Adrenal gland (tissue), 12 donors: ENCODE results near the gene HELZ2. TPM values are rescaled to one million over a fixed set of nuclear protein-coding genes. Genes with fewer than 3 reads are reported as not detected.
"Not testable (repeated sequence)": the region's sequence is repeated elsewhere in the genome, so short reads cannot be mapped to it uniquely, and the experiment has no call there.

Experiments
- DNase-seq, 7 donors: peaks; one replicate each; pipeline ENCODE4 v3.0.0-alpha.2; 2019 to 2020
- H3K27ac ChIP-seq, 5 donors: fragments of 200-600 bp; sonication (generic) in 4 of 5; 1 replicate in 3 of 5; 2 replicates in 2 of 5; pipeline versions ENCODE4 v1.5.1 to v1.8.0; 2016 to 2020; ENCODE audit warnings: mild to moderate bottlenecking in 1 of 5
- H3K27me3 ChIP-seq: fragments of 200-600 bp; 2 replicates; pipeline ENCODE4 v1.8.0; 2021
- H3K36me3 ChIP-seq, 2 donors: fragments of 200-600 bp; replicated peaks in 1 of 2; 1 replicate in 1 of 2; 2 replicates in 1 of 2; pipeline versions ENCODE4 v1.5.1 to v1.8.0; 2018 to 2022
- H3K4me1 ChIP-seq, 2 donors: fragments of 200-600 bp; replicated peaks in 1 of 2; 1 replicate in 1 of 2; 2 replicates in 1 of 2; pipeline versions ENCODE4 v1.5.1 to v1.8.0; 2018 to 2021
- H3K4me3 ChIP-seq, 4 donors: fragments of 200-600 bp; sonication (generic) in 3 of 4; one replicate each; pipeline ENCODE4 v1.5.1; 2016 to 2018
- H3K9me3 ChIP-seq, 3 donors: fragments of 200-600 bp; sonication (generic) in 1 of 3; replicated peaks in 1 of 3; 1 replicate in 2 of 3; 2 replicates in 1 of 3; pipeline versions ENCODE4 v1.5.1 to v1.8.0; 2016 to 2021
- POLR2A ChIP-seq, 2 donors: fragments of 450-650 bp; IDR thresholded peaks; one replicate each; pipeline ENCODE4 v1.6.1; 2017; ENCODE audit warnings: antibody characterized with exemption in 2 of 2, mild to moderate bottlenecking in 2 of 2, moderate library complexity in 1 of 2
- WGBS, 4 donors: extraction: QIAGEN DNeasy Blood & Tissue Kit in 2 of 4; methylation state at CpG; one replicate each; pipeline versions ENCODE4 v1.1.5 to v1.1.7; 2013 to 2017; 5-methylcytosine and 5-hydroxymethylcytosine counted together
- intact Hi-C, 2 donors: fragments of 100-400 bp; cut with DNase I; formaldehyde crosslinking; loops; one replicate each; pipeline versions ENCODE4 v1.14.1 to v1.15.0; 2022 to 2023
- polyA plus RNA-seq, 3 donors: library from polyadenylated mRNA; stranded (reverse); fragments of 200-250 nt in 2 of 3; fragments of 350-450 nt in 1 of 3; fragmentation: Illumina TruSeq in 1 of 3; extraction: RNeasy Lipid Tissue Mini Kit (QIAGEN cat#74804) in 1 of 3; gene quantifications; one replicate each; pipeline ENCODE4 v1.2.3, GENCODE V29; 2013 to 2014
- total RNA-seq, 9 donors: library from RNA; depleted of rRNA in 4 of 9; stranded (reverse); fragments of >200 nt in 4 of 9; fragments of 120-200 nt in 1 of 9; fragmentation: NEBNext Ultra II Directional in 1 of 9; extraction: Animal tissue kit (Norgen Biotek cat#: 25700) in 1 of 9; gene quantifications; one replicate each; pipeline versions ENCODE4 v1.1.0 to v1.2.4, GENCODE V29; 2013 to 2023
- TF ChIP-seq, protein P1 (sequence below), 6 experiments: fragments of 450-650 bp in 4 of 6; fragments of 200-600 bp in 2 of 6; sonication (generic) in 1 of 6; IDR thresholded peaks; 1 replicate in 5 of 6; 2 replicates in 1 of 6; pipeline versions ENCODE4 v1.5.1 to v1.8.0; 2016 to 2021; ENCODE audit warnings: antibody characterized with exemption in 6 of 6, mild to moderate bottlenecking in 2 of 6, moderate library complexity in 1 of 6
- donor health status: healthy with polysubstance abuse.
- donor health status: Bipolar disorder and iron deficiency.
- donor health status: DM: yes; HTN: yes; CAD: no.
- donor health status: DM: no; HTN: no; CAD: no.
- donor health status: DM: no; HTN: no; CAD: no.
- donor health status: DM: yes; HTN: yes; CAD: no.

The HELZ2 gene
- total and polyA plus RNA-seq, 12 donors: 3.7 to 54.4 (median 24.3) TPM

DNA sequence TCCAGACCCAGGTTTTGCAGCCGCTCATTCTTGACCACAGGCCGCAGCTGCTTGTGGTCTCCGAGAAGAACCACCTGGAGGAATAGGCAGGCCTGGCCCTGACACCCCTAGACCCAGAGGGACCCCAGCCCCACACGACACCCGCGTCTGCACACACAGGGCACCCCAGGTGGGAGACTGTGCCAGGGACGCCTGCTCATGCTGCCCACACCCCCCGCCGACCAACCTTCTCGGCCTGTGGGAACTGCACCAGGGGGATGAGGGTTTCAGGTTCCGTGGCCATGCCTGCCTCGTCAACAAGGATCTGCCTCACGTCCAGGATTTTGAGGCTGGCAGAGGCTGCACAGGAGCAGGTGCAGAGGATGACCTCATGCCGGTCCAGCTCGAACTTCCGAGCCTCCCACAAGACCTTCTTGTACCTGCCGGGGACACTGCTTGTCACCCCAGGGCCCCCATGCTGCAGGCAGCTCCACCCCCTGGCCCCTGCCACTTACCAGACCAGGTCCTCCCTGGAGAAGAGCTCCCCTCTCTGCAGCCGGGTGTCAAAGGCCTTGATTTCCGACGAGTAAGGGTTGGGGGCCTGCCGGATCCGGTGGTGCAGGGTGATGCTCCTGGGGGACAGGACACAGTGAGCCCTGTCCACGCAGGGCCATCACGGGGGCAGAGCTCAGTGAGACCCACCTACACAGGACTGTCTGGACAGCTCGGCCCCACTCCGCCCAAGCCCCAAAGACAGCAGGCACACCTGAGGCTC, 13.0 kb downstream of the HELZ2 start:
- 92 to 95% (median 93%) methylated on average over 6 to 26 of the region's 26 CpGs for WGBS, 4 donors
- H3K27ac ChIP-seq: no peak overlapping the region
- no peaks in the 10 kb centered on the region for H3K4me1 ChIP-seq
- peaks cover 0 to 42% of the 10 kb centered on the region in 2 donors for H3K36me3 ChIP-seq
- H3K4me3 ChIP-seq: no peak overlapping the region
- no peak for TF ChIP-seq POLR2A (IDR thresholded peaks at IDR 0.05)
- TF ChIP-seq, protein P1, sequence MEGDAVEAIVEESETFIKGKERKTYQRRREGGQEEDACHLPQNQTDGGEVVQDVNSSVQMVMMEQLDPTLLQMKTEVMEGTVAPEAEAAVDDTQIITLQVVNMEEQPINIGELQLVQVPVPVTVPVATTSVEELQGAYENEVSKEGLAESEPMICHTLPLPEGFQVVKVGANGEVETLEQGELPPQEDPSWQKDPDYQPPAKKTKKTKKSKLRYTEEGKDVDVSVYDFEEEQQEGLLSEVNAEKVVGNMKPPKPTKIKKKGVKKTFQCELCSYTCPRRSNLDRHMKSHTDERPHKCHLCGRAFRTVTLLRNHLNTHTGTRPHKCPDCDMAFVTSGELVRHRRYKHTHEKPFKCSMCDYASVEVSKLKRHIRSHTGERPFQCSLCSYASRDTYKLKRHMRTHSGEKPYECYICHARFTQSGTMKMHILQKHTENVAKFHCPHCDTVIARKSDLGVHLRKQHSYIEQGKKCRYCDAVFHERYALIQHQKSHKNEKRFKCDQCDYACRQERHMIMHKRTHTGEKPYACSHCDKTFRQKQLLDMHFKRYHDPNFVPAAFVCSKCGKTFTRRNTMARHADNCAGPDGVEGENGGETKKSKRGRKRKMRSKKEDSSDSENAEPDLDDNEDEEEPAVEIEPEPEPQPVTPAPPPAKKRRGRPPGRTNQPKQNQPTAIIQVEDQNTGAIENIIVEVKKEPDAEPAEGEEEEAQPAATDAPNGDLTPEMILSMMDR (IDR thresholded peaks at IDR 0.05): no peak
- DNase-seq: no peak
- no peaks in the 10 kb centered on the region for H3K9me3 ChIP-seq
- H3K27me3 ChIP-seq: no peaks in the 10 kb centered on the region
- intact Hi-C loops: no loop called here

DNA sequence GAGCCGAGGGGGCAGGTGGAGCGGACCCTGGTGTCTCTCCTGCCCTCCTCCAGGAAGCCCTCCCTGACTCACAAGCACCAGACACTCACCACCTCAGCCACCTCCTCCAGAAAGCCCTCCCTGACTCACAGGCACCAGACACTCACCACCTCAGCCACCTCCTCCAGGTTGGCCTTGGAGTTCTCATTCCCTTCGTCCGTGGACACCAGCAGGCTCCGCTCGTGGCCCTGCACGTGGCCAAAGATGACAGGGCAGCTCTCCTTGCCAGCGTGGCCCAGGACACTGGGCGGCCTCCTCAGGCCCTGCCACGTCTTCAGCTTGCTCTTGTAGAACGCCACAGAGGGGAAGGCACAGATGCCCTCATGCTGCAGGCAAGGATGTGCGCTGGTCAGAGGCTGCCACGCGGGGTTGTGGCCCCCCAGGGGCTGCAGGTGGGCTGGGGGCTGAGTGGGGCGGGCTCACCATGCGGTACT, 13.7 kb downstream of the HELZ2 start:
- intact Hi-C loops: no loop called here
- DNase-seq: no peak
- Histone ChIP-seq H3K36me3 (peaks cover 0 to 42% of the 10 kb centered on the region in 2 donors), H3K27ac (no peak overlapping the region), H3K4me1 (no peaks in the 10 kb centered on the region), H3K9me3 (no peaks in the 10 kb centered on the region), H3K27me3 (no peaks in the 10 kb centered on the region), H3K4me3 (no peak overlapping the region)
- 83 to 95% (median 91%) methylated on average over 6 to 16 of the region's 16 CpGs for WGBS, 4 donors
- TF ChIP-seq, protein P1 (IDR thresholded peaks at IDR 0.05): no peak

DNA sequence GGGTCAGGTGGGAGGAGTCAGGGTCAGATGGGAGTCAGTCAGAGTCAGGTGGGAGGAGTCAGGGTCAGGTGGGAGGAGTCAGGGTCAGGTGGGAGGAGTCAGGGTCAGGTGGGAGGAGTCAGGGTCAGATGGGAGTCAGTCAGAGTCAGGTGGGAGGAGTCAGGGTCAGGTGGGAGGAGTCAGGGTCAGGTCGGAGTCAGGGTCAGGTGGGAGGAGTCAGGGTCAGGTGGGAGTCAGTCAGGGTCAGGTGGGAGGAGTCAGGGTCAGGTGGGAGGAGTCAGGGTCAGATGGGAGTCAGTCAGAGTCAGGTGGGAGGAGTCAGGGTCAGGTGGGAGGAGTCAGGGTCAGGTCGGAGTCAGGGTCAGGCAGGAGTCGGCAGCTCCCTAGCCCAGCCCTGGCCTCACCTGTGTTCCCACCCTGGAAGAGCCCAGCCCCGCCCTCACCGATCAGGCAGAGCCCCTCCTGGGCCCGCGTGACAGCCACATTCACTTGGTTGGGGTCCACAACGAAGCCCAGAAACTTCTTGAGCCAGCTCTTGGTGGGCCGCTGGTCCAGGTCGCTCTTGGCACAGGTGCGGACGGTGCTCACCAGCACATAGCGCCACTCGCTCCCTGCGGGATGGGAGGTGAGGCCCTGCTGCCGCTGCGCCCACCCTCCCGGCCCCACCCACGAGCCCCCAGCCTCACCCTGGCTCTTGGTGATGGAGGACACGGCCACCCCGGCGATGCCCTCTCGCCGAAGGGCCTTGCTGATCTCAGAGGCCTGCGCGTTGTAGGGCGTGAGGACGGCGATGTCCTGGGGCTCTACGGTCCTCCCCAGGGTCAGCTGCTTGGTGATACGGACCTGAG, 14.3 kb downstream of the HELZ2 start:
- WGBS, 4 donors: 91 to 98% (median 95%) methylated on average over 7 to 30 of the region's 31 CpGs
- intact Hi-C loops: not testable (repeated sequence)

DNA sequence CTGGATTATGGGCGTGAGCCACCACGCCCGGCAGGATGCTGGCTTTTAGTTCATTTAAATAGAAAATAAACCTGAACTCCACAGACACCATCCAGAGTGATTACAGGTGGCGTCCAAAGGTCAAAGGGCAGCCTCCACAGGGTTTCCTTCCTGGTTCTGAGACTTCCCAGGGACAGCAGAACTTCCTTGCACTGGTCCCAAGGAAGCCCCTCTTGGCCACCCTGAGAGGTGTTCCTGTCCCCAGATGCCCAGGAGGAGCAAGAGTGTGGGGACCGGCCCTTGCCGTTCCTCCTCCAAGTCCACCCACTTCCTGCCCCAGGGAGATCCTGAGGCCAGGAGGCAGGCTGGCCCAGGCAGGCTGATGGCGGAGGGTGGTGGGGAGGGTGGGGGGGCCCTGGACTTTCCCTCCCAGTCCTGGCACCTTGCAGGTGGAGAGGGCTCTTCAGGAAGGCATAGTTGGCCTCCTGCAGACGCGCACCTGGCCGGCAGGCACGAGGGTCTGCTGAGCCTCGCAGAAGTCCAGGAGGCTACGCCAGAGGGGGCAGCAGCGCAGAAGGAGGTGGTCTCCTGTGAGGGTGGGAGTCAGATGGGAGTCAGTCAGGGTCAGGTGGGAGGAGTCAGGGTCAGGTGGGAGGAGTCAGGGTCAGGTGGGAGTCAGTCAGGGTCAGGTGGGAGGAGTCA, 15.1 kb downstream of the HELZ2 start:
- no peak for TF ChIP-seq POLR2A (IDR thresholded peaks at IDR 0.05)
- TF ChIP-seq, protein P1 (IDR thresholded peaks at IDR 0.05): no peak
- Histone ChIP-seq H3K27me3 (no peaks in the 10 kb centered on the region), H3K36me3 (peaks cover 0 to 32% of the 10 kb centered on the region in 2 donors), H3K9me3 (no peaks in the 10 kb centered on the region), H3K4me1 (peaks cover 0 to under 1% of the 10 kb centered on the region in 2 donors), H3K27ac (no peak overlapping the region), H3K4me3 (no peak overlapping the region)
- 95 to 99% (median 96%) methylated on average over 11 to 14 of the region's 14 CpGs for WGBS, 4 donors
- DNase-seq: no peak
- intact Hi-C loops: no loop called here

More for the DNA sequence above, 14.3 kb downstream of the HELZ2 start:
- not testable (repeated sequence) for H3K4me3 ChIP-seq, H3K27ac ChIP-seq, H3K27me3 ChIP-seq, DNase-seq, H3K9me3 ChIP-seq, H3K4me1 ChIP-seq
- peaks cover 0 to 35% of the 10 kb centered on the region in 2 donors for H3K36me3 ChIP-seq
